SK-N-SH treated with all-trans-retinoic acid at 6 μM for 48 hours (cell line): Measurements from ENCODE around the gene CSF1R.

ENCODE experiments used
- ARNTL ChIP-seq: fragments of 450-650 bp; formaldehyde crosslinking; IDR thresholded peaks from 2 replicates; pipeline ENCODE4 v1.5.0; 2020; ENCODE audit warnings: low read depth, mild to moderate bottlenecking, moderate library complexity, borderline replicate concordance
- BACH2 ChIP-seq: fragments of 250-450 bp; sonication (Bioruptor Pico); IDR thresholded peaks from 2 replicates; pipeline ENCODE4 v1.9.0; 2021; ENCODE audit warnings: mild to moderate bottlenecking, borderline replicate concordance
- ESRRG ChIP-seq: fragments of 250-450 bp; sonication (Bioruptor Pico); IDR thresholded peaks from 2 replicates; pipeline ENCODE4 v1.6.1; 2021; ENCODE audit warnings: mild to moderate bottlenecking
- PPARA ChIP-seq: fragments of 250-450 bp; sonication (Bioruptor Pico); IDR thresholded peaks from 2 replicates; pipeline ENCODE4 v1.5.0; 2020; ENCODE audit warnings: mild to moderate bottlenecking, borderline replicate concordance
- RARB ChIP-seq: fragments of 250-450 bp; sonication (Bioruptor Pico); IDR thresholded peaks from 2 replicates; pipeline ENCODE4 v1.8.0; 2021; ENCODE audit warnings: mild to moderate bottlenecking, moderate library complexity
- ZC3H10 ChIP-seq: fragments of 250-450 bp; sonication (Bioruptor Pico); IDR thresholded peaks from 2 replicates; pipeline ENCODE4 v1.5.1; 2021; ENCODE audit warnings: mild to moderate bottlenecking, moderate library complexity
- ZFP3 ChIP-seq: fragments of 250-450 bp; sonication (Bioruptor Pico); IDR thresholded peaks from 2 replicates; pipeline ENCODE4 v1.5.0; 2020; ENCODE audit warnings: mild to moderate bottlenecking, moderate library complexity
- ZNF565 ChIP-seq: fragments of 450-650 bp; formaldehyde crosslinking; conservative IDR thresholded peaks from 2 replicates; pipeline ENCODE4 v1.5.0; 2020; ENCODE audit warnings: low read depth, mild to moderate bottlenecking, moderate library complexity
- ZNF70 ChIP-seq: fragments of 450-650 bp; formaldehyde crosslinking; IDR thresholded peaks from 2 replicates; pipeline ENCODE4 v1.5.0; 2020; ENCODE audit warnings: mild to moderate bottlenecking, moderate library complexity
- TF ChIP-seq, protein P1 (sequence below): fragments of 250-450 bp; sonication (Bioruptor Pico); IDR thresholded peaks from 2 replicates; pipeline ENCODE4 v1.8.0; 2020; ENCODE audit warnings: mild to moderate bottlenecking, moderate library complexity, borderline replicate concordance
- TF ChIP-seq, protein P2 (sequence below): fragments of 250-450 bp; sonication (Bioruptor Pico); IDR thresholded peaks from 2 replicates; pipeline ENCODE4 v1.5.1; 2020; ENCODE audit warnings: low read depth, mild to moderate bottlenecking, moderate library complexity
- TF ChIP-seq, protein P3 (sequence below): fragments of 250-450 bp; sonication (Bioruptor Pico); IDR thresholded peaks from 2 replicates; pipeline ENCODE4 v1.5.1; 2021; ENCODE audit warnings: mild to moderate bottlenecking, moderate library complexity

DNA sequence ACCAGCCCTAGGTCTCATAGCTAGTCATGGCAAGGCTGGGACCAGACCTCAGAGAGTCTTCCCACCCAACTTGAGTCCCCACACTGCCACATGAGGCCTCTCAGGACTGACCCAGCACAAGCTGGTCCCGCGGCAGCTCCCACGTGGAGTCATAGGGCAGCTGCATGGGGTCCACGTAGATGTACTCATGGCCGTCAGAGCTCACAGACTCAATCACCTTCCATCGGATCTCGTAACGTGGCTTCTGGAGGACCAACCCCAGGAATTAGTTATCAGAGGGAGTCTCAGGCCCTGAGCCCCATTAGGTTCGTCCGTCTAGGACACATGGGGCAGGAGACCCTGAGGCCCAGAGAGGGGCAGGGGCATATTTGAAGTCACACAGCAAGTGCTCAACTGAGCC, 39.0 kb upstream of the CSF1R start:
- no peak for TF ChIP-seq ZC3H10 (CRISPR knock-in tag)
- no peak for TF ChIP-seq ZFP3
- TF ChIP-seq ZNF70 = no peak
- no peak for TF ChIP-seq ZNF565 (CRISPR knock-in tag)
- TF ChIP-seq RARB (CRISPR knock-in tag) = no peak
- no peak for TF ChIP-seq PPARA
- TF ChIP-seq, protein P1, sequence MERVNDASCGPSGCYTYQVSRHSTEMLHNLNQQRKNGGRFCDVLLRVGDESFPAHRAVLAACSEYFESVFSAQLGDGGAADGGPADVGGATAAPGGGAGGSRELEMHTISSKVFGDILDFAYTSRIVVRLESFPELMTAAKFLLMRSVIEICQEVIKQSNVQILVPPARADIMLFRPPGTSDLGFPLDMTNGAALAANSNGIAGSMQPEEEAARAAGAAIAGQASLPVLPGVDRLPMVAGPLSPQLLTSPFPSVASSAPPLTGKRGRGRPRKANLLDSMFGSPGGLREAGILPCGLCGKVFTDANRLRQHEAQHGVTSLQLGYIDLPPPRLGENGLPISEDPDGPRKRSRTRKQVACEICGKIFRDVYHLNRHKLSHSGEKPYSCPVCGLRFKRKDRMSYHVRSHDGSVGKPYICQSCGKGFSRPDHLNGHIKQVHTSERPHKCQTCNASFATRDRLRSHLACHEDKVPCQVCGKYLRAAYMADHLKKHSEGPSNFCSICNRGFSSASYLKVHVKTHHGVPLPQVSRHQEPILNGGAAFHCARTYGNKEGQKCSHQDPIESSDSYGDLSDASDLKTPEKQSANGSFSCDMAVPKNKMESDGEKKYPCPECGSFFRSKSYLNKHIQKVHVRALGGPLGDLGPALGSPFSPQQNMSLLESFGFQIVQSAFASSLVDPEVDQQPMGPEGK (CRISPR knock-in tag) = no peak
- TF ChIP-seq, protein P2, sequence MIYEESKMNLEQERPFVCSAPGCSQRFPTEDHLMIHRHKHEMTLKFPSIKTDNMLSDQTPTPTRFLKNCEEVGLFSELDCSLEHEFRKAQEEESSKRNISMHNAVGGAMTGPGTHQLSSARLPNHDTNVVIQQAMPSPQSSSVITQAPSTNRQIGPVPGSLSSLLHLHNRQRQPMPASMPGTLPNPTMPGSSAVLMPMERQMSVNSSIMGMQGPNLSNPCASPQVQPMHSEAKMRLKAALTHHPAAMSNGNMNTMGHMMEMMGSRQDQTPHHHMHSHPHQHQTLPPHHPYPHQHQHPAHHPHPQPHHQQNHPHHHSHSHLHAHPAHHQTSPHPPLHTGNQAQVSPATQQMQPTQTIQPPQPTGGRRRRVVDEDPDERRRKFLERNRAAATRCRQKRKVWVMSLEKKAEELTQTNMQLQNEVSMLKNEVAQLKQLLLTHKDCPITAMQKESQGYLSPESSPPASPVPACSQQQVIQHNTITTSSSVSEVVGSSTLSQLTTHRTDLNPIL = no peak
- TF ChIP-seq, protein P3, sequence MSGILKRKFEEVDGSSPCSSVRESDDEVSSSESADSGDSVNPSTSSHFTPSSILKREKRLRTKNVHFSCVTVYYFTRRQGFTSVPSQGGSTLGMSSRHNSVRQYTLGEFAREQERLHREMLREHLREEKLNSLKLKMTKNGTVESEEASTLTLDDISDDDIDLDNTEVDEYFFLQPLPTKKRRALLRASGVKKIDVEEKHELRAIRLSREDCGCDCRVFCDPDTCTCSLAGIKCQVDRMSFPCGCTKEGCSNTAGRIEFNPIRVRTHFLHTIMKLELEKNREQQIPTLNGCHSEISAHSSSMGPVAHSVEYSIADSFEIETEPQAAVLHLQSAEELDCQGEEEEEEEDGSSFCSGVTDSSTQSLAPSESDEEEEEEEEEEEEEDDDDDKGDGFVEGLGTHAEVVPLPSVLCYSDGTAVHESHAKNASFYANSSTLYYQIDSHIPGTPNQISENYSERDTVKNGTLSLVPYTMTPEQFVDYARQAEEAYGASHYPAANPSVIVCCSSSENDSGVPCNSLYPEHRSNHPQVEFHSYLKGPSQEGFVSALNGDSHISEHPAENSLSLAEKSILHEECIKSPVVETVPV (CRISPR knock-in tag) = no peak
- no peak for TF ChIP-seq ARNTL (CRISPR knock-in tag)
- TF ChIP-seq BACH2 (CRISPR knock-in tag) = no peak
- no peak for TF ChIP-seq ESRRG (CRISPR knock-in tag)
